K562 (cell line): ENCODE data around the gene ARHGEF12. TPM values are rescaled to one million over a fixed set of nuclear protein-coding genes. Genes with fewer than 3 reads are reported as not detected.

Experiments
- ATF1 ChIP-seq, 2 experiments: fragments of 450-650 bp in 1 of 2; IDR thresholded peaks; 2 replicates each; pipeline ENCODE4 v1.6.1; 2016; ENCODE audit warnings: missing compliant biosample characterization in 1 of 2, missing genetic modification characterization in 1 of 2
- BCL6 ChIP-seq: fragments of 250-450 bp; sonication (Bioruptor Pico); IDR thresholded peaks from 2 replicates; pipeline ENCODE4 v1.4.0; 2020
- CSDE1 ChIP-seq, 2 experiments: fragments of 450-650 bp; IDR thresholded peaks; 2 replicates each; pipeline ENCODE4 v1.6.1; 2016; ENCODE audit warnings: mild to moderate bottlenecking in 1 of 2
- ELF4 ChIP-seq: fragments of 450-650 bp; formaldehyde crosslinking; IDR thresholded peaks from 2 replicates; pipeline ENCODE4 v1.4.0; 2022; ENCODE audit warnings: missing genetic modification characterization
- MTA2 ChIP-seq: fragments of 450-650 bp; IDR thresholded peaks from 2 replicates; pipeline ENCODE4 v1.6.1; 2016; ENCODE audit warnings: low read depth
- NELFE ChIP-seq: IDR thresholded peaks from 2 replicates; pipeline ENCODE4 v1.6.1; 2011; ENCODE audit warnings: mild to moderate bottlenecking; ENCODE audit not compliant: insufficient read depth, insufficient read length
- NR0B1 ChIP-seq: fragments of 450-650 bp; IDR thresholded peaks from one replicate; pipeline ENCODE4 v1.6.1; 2018; ENCODE audit warnings: mild to moderate bottlenecking, moderate library complexity; ENCODE audit not compliant: partially characterized antibody
- NR4A1 ChIP-seq, 2 experiments: fragments of 250-450 bp in 1 of 2; fragments of 450-650 bp in 1 of 2; sonication (Bioruptor Pico) in 1 of 2; IDR thresholded peaks; 2 replicates each; pipeline versions ENCODE4 v1.4.0 to v1.6.1; 2016 to 2020; ENCODE audit warnings: mild to moderate bottlenecking in 2 of 2, missing compliant biosample characterization in 1 of 2, missing genetic modification characterization in 1 of 2, moderate library complexity in 1 of 2
- RHOXF2B ChIP-seq: fragments of 250-450 bp; sonication (Bioruptor Pico); conservative IDR thresholded peaks from 2 replicates; pipeline ENCODE4 v1.5.1; 2021
- ZNF318 ChIP-seq, 2 experiments: fragments of 450-650 bp; IDR thresholded peaks; 2 replicates each; pipeline ENCODE4 v1.6.1; 2016; ENCODE audit warnings: mild to moderate bottlenecking in 2 of 2, borderline replicate concordance in 1 of 2, low read depth in 1 of 2, moderate library complexity in 1 of 2
- ZNF639 ChIP-seq, 2 experiments: fragments of 200-800 bp in 1 of 2; sonication (Bioruptor generic) in 1 of 2; sonication (generic) in 1 of 2; formaldehyde crosslinking in 1 of 2; IDR thresholded peaks in 1 of 2; conservative IDR thresholded peaks in 1 of 2; 2 replicates each; pipeline versions ENCODE4 v1.5.0 to v1.6.1; 2016 to 2020; ENCODE audit warnings: missing compliant biosample characterization in 1 of 2, missing genetic modification characterization in 1 of 2, missing genetic modification reagents in 1 of 2
- ZNF740 ChIP-seq, 3 experiments: fragments of 200-800 bp in 1 of 3; sonication (Bioruptor generic) in 1 of 3; sonication (generic) in 1 of 3; formaldehyde crosslinking in 1 of 3; IDR thresholded peaks; 2 replicates each; pipeline versions ENCODE4 v1.6.1 to v1.8.0; 2016 to 2022; ENCODE audit warnings: mild to moderate bottlenecking in 2 of 3, missing compliant biosample characterization in 2 of 3, missing genetic modification characterization in 2 of 3, missing genetic modification reagents in 1 of 3
- polyA plus RNA-seq, 8 experiments: library from polyadenylated mRNA; depleted of rRNA in 4 of 8; stranded (reverse) in 5 of 8; unstranded in 3 of 8; fragments of >200 nt; fragmentation: Nextera tagmentation in 2 of 8; fragmentation: Illumina TruSeq in 1 of 8; extraction: Ambion mirVana in 2 of 8; extraction: Trizol in 1 of 8; gene quantifications; 2 replicates each; pipeline versions ENCODE4 v1.2.1 to v1.2.3, GENCODE V29; 2011 to 2014; ENCODE audit warnings: inconsistent platforms in 1 of 8, missing spikeins in 1 of 8
- total RNA-seq, 7 experiments: library from RNA; depleted of rRNA in 6 of 7; stranded (reverse); fragments of >200 nt in 6 of 7; fragmentation: Illumina TruSeq in 2 of 7; extraction: Trizol in 2 of 7; gene quantifications; 2 replicates each; pipeline versions ENCODE4 v1.2.1 to v1.2.3, GENCODE V29; 2011 to 2021; ENCODE audit warnings: low replicate concordance in 1 of 7

ARHGEF12 gene
- total and polyA plus RNA-seq, 9 of the 15 experiments (the other 6 are each of a cell fraction or from before 2014, with no cell fraction given): 3.5 to 51.7 (median 29.5) TPM

- TF ChIP-seq ZNF318 (IDR thresholded peaks at IDR 0.05; ENCODE audit: borderline replicate concordance in 1 of 2, low read depth in 1 of 2) (peak in 1 of 2 experiments; percentile 36; a peak in 1 of 4 replicates), NR0B1 (no peak), ZNF639 (CRISPR knock-in tag; conservative IDR thresholded peaks at IDR 0.05 in 1 of 2, IDR thresholded peaks at IDR 0.05 in 1 of 2) (no peak), NR4A1 (CRISPR knock-in tag; IDR thresholded peaks at IDR 0.05) (no peak), NR4A1 (tag; IDR thresholded peaks at IDR 0.05) (no peak), ELF4 (CRISPR knock-in tag) (no peak), NELFE (no peak), ATF1 (CRISPR knock-in tag; IDR thresholded peaks at IDR 0.05) (no peak), ATF1 (tag; IDR thresholded peaks at IDR 0.05) (no peak), BCL6 (no peak), CSDE1 (IDR thresholded peaks at IDR 0.05) (no peak), MTA2 (no peak; the same call in 1 of the 2 replicates), ZNF740 (CRISPR knock-in tag; IDR thresholded peaks at IDR 0.05) (no peak), ZNF740 (tag; IDR thresholded peaks at IDR 0.05) (no peak), RHOXF2B (no peak)
Measured at GRCh38 chr11:120344302-120345004, 8.2 kb downstream of the ARHGEF12 start (continued).
